Measurements from ENCODE around the gene MTG2. TPM values are rescaled to one million over a fixed set of nuclear protein-coding genes. Genes with fewer than 3 reads are reported as not detected.

Gene MTG2
- total RNA-seq, 3 donors from 2014 or later = 28.8 to 34.9 (median 32.6) TPM

DNA sequence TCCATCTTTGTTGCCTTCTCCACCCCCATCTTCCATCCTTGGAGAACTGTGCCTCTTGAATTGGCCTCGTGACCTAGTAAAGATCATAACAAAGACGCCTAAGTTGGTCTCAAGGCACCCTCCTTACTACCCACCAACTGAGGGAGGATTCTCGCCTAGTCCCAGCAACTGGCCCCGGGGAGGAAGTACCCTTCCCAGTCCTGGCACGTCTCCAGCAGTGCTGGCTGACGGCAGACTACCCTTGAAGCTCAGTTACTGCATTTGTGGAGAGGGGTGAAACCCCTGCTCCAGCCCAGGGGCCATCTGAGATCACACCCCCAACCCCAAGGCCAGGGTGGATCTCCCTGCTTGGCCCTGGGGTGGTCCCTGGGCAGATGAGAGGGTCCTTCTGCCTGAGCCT is 53.4 kb downstream of the MTG2 start:
- Histone ChIP-seq H3K9me3 (no peaks in the 10 kb centered on the region), H3K36me3 (ENCODE audit: low read depth) (no peaks in the 10 kb centered on the region), H3K4me1 (ENCODE audit: low read depth) (peaks cover 19% of the 10 kb centered on the region), H3K4me3 (no peak overlapping the region)
- no peak for DNase-seq
- TF ChIP-seq, protein P1, sequence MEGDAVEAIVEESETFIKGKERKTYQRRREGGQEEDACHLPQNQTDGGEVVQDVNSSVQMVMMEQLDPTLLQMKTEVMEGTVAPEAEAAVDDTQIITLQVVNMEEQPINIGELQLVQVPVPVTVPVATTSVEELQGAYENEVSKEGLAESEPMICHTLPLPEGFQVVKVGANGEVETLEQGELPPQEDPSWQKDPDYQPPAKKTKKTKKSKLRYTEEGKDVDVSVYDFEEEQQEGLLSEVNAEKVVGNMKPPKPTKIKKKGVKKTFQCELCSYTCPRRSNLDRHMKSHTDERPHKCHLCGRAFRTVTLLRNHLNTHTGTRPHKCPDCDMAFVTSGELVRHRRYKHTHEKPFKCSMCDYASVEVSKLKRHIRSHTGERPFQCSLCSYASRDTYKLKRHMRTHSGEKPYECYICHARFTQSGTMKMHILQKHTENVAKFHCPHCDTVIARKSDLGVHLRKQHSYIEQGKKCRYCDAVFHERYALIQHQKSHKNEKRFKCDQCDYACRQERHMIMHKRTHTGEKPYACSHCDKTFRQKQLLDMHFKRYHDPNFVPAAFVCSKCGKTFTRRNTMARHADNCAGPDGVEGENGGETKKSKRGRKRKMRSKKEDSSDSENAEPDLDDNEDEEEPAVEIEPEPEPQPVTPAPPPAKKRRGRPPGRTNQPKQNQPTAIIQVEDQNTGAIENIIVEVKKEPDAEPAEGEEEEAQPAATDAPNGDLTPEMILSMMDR (IDR thresholded peaks at IDR 0.05) = no peak
- no peak for ATAC-seq
- intact Hi-C loops (cut with DNase I, micrococcal nuclease) = no loop called here

DNA sequence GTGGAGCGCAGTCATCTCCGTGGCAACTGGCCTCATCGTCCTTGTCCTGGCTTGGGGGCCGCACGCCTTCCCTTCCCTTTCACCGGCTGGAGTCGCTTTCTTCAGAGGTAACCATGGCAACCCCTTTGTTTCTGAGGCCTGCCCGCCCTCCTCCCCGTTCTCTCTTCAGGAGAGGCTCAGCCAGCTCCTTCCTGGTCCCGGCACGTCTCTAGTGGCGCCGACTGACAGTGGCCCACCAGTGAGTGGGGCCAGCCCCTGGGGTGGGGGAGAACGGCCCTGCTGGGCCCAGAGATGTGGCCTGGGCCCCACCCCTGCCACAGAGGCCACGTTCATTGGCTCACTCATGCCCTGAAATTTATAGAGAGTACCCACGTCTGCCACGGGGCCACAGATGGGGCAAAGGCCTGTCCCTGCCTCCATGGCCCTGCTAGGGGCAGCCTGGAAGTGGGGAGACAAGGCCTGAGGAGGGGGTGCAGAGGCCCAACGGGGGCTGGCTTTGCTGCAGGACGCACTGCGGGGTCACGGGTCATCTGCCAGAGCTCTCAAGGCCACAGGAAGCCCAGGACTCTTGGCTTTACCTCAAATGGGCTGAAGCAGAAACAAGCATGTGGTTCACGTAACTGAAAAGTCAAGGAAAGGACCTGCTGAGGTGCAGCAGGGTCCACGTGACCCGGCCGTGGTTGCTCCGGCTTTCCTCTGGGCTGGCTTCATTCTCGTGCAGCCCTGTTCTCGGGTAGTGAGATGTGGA is 54.1 kb downstream of the MTG2 start:
- TF ChIP-seq, protein P1 (IDR thresholded peaks at IDR 0.05) = no peak
- H3K9me3 ChIP-seq = no peaks in the 10 kb centered on the region
- ATAC-seq (no peak), DNase-seq (peak in 1 of 3 donors; percentile 58)
- H3K4me1 ChIP-seq (ENCODE audit: low read depth) = peaks cover 27% of the 10 kb centered on the region
- no peaks in the 10 kb centered on the region for H3K36me3 ChIP-seq (ENCODE audit: low read depth)
- H3K4me3 ChIP-seq = no peak overlapping the region
- intact Hi-C loops (cut with DNase I, micrococcal nuclease) = no loop called here

DNA sequence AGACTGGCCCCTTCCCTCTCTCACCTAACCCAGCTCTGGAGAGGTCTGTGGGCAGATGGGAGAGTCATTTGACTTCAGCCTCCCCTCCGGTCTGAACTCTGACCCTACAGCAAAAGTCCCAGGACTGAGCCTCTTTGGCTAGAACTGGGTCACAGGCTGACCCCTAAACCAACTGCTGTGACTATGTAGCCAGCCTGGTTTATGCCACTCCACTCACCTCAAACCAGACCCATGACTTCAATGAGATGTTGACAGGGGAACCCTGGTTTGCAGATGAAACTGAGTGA is 54.6 kb downstream of the MTG2 start:
- Histone ChIP-seq H3K9me3 (no peaks in the 10 kb centered on the region), H3K4me1 (ENCODE audit: low read depth) (peaks cover 32% of the 10 kb centered on the region), H3K36me3 (ENCODE audit: low read depth) (no peaks in the 10 kb centered on the region), H3K4me3 (no peak overlapping the region)
- intact Hi-C loops (cut with DNase I, micrococcal nuclease) = no loop called here
- ATAC-seq (no peak), DNase-seq (no peak)
- TF ChIP-seq, protein P1 (IDR thresholded peaks at IDR 0.05) = no peak

DNA sequence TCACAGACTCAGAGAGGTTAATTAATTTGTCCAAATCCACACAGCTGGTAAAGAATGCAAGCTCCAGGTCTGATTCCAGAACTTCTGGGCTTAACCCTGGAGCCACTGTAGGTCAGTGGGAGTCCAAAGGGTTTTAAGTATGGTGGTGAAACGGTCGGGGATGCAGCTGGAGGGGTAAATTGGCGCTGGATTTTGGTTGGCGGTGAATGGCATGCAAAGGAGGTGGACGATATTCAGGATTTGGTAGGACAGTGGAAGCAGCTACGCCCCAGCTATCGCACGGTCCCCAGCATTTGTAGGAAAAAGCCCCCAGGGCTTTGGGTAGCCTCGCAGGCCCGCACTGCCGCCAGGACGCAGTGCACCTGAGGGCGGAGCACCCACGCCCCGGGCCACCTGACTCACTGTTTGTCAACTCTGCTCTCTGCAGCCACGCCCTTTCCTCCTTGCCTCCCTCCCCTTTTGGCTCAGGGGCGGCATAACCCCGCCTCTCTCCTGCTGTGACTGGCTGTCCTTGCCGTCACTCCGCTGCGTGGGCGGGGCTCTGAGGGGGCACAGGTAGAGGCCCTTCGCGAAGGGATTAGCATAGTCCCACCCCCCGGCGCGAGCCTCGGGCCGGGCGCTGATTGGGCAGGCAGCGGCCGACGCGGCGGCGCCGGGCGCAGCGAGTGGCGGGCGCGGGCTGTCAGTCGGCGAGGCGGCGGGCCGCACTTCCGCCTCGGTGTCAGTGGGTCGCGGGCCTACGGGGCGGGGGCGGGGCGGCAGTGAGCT is 55.2 kb downstream of the MTG2 start, which contains the start of gene OSBPL2:
Gene OSBPL2 (plus strand): TSS at position 721 of the 768 bp plus-strand sequence. CDS start 17,664 bp downstream, outside the sequence.
- Histone ChIP-seq H3K4me3 (peak within 1 kb of the TSS; percentile 80), H3K36me3 (ENCODE audit: low read depth) (no peaks in the 10 kb centered on the region), H3K9me3 (no peaks in the 10 kb centered on the region), H3K4me1 (ENCODE audit: low read depth) (peaks cover 35% of the 10 kb centered on the region)
- intact Hi-C loops (cut with DNase I, micrococcal nuclease) = no loop called here
- TF ChIP-seq, protein P1 (IDR thresholded peaks at IDR 0.05) = no peak
- peak; percentile 99 to 100 (median 99) for DNase-seq
- peak; percentile 93 for ATAC-seq

DNA sequence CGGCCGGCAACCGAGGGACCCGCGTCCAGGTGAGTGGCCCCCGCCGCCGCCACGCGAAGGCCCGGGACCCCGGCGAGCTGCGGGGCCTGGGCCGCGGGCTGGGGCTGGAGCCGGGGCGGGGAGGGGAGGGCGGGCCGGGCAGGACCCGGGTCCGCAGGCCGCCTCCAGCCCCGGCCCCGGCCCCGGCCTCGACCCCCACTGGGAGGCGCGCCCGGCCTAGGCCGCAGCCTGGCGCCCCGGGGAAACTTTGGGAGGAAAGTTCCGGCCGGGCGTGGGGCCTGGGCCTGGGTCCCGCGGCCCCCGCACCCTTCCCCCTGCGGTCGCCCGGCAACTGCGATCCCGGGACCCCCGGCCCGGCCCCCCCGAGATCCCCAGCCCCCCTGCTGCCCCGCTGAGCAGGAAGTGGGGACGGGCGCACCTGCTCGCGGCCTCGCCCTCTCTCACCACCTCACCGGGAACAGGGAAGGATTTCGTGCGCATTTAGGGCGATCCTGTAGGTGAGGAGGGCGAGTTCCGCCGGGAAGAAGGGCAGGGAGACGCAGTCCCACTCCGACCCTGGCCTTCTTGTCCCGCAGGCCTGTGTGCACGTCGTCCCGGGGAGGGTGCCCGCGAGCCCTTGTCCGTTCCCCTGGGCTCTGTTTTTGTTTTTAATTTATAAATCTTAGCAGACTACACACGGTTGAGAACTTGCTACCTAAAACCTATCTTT is 55.9 kb downstream of the MTG2 start:
- TF ChIP-seq, protein P1 (IDR thresholded peaks at IDR 0.05) = no peak
- H3K9me3 ChIP-seq = no peaks in the 10 kb centered on the region
- intact Hi-C loops (cut with DNase I, micrococcal nuclease) = no loop called here
- peak; percentile 60 to 76 (median 72) for DNase-seq
- peak; percentile 50 for ATAC-seq
- H3K36me3 ChIP-seq (ENCODE audit: low read depth) = no peaks in the 10 kb centered on the region
- H3K4me1 ChIP-seq (ENCODE audit: low read depth) = peaks cover 39% of the 10 kb centered on the region
- peak overlapping the region; percentile 80 for H3K4me3 ChIP-seq

All from mucosa of descending colon (tissue), 3 donors.